IMR-90 (cell line): ENCODE measurements around the gene FBXL19. TPM values are rescaled to one million over a fixed set of nuclear protein-coding genes. Genes with fewer than 3 reads are reported as not detected.

Experiments used
- ATAC-seq: fragments of 200-7000 bp; cut with Tn5 transposase; 2 replicates; pipeline ENCODE4 v1.9.1; 2020; ENCODE audit warnings: low read depth, mild to moderate bottlenecking, moderate library complexity
- BruUV-seq: library from RNA; stranded (reverse); fragments of 400-500 nt; replicated peaks from 2 replicates; lab custom pipeline; 2021; lab: Mats Ljungman, UMichigan
- CTCF ChIA-PET: fragments of 300-600 bp; formaldehyde crosslinking; extraction: SDS; loops from one replicate; lab custom pipeline; 2021; ENCODE audit warnings: antibody characterized with exemption; lab: Yijun Ruan, JAX
- POLR2A ChIA-PET: fragments of 300-600 bp; sonication (Branson Sonifier 250); formaldehyde crosslinking; loops from one replicate; lab custom pipeline; 2022; ENCODE audit warnings: antibody characterized with exemption; ENCODE audit not compliant: unreplicated experiment; lab: Charles Lee
- DNase-seq: peaks from one replicate; pipeline ENCODE4 v3.0.0; 2013
- H2AFZ ChIP-seq: replicated peaks from 2 replicates; pipeline ENCODE3; 2013; ENCODE audit warnings: low read length, mild to moderate bottlenecking; ENCODE audit not compliant: poor library complexity
- H2AK5ac ChIP-seq: 2 replicates; pipeline ENCODE4 v1.6.1; 2013; ENCODE audit warnings: low read depth, low read length, inconsistent platforms
- H2AK9ac ChIP-seq: replicated peaks from 2 replicates; pipeline ENCODE3; 2013; ENCODE audit warnings: mild to moderate bottlenecking, low read depth, low read length, moderate library complexity; ENCODE audit not compliant: poor library complexity
- H2BK120ac ChIP-seq: 2 replicates; pipeline ENCODE4 v1.6.1; 2013; ENCODE audit warnings: low read depth, low read length, inconsistent platforms
- H2BK15ac ChIP-seq: 3 replicates; pipeline ENCODE4 v1.6.1; 2013; ENCODE audit warnings: low read depth, low read length, inconsistent platforms
- H2BK20ac ChIP-seq: 2 replicates; pipeline ENCODE4 v1.6.1; 2013; ENCODE audit warnings: low read depth, mild to moderate bottlenecking, inconsistent platforms, low read length, moderate library complexity
- H2BK5ac ChIP-seq: 2 replicates; pipeline ENCODE4 v1.6.1; 2013; ENCODE audit warnings: mild to moderate bottlenecking, low read depth, low read length, inconsistent platforms; ENCODE audit not compliant: poor library complexity, severe bottlenecking
- H3K14ac ChIP-seq: replicated peaks from 2 replicates; pipeline ENCODE4 v1.6.1; 2013; ENCODE audit warnings: low read depth, low read length, inconsistent platforms
- H3K18ac ChIP-seq: 2 replicates; pipeline ENCODE4 v1.6.1; 2013; ENCODE audit warnings: low read depth, low read length, control low read depth
- H3K23ac ChIP-seq: 2 replicates; pipeline ENCODE4 v1.6.1; 2013; ENCODE audit warnings: low read depth, low read length, inconsistent platforms
- H3K27ac ChIP-seq: 2 replicates; pipeline ENCODE4 v1.5.1; 2013; ENCODE audit warnings: mild to moderate bottlenecking, control low read depth, low read length; ENCODE audit not compliant: insufficient read depth
- H3K27me3 ChIP-seq: 2 replicates; pipeline ENCODE4 v1.6.1; 2013; ENCODE audit warnings: low read length; ENCODE audit not compliant: control insufficient read depth, insufficient read depth
- H3K36me3 ChIP-seq: 2 replicates; pipeline ENCODE4 v1.6.1; 2013; ENCODE audit warnings: low read length, mixed read lengths; ENCODE audit not compliant: control insufficient read depth, insufficient read depth
- H3K4ac ChIP-seq: 2 replicates; pipeline ENCODE4 v1.6.1; 2013; ENCODE audit warnings: low read depth, low read length, inconsistent platforms
- H3K4me1 ChIP-seq: 2 replicates; pipeline ENCODE4 v1.6.1; 2013; ENCODE audit warnings: low read length, mixed read lengths; ENCODE audit not compliant: control insufficient read depth, insufficient read depth
- H3K4me2 ChIP-seq: 2 replicates; pipeline ENCODE4 v1.6.1; 2013; ENCODE audit warnings: low read depth, mild to moderate bottlenecking, control low read depth, low read length, moderate library complexity
- H3K4me3 ChIP-seq: 2 replicates; pipeline ENCODE4 v1.5.1; 2013; ENCODE audit warnings: low read depth, mild to moderate bottlenecking, control low read depth, low read length, moderate library complexity; ENCODE audit not compliant: insufficient read depth
- H3K56ac ChIP-seq: 2 replicates; pipeline ENCODE4 v1.6.1; 2013; ENCODE audit warnings: low read length, inconsistent platforms; ENCODE audit not compliant: insufficient read depth; ENCODE audit errors: extremely low read depth
- H3K79me1 ChIP-seq, 2 experiments: 2 replicates each; pipeline ENCODE4 v1.6.1; 2013; ENCODE audit warnings: low read length in 2 of 2, inconsistent platforms in 1 of 2, low read depth in 1 of 2
- H3K9ac ChIP-seq: 2 replicates; pipeline ENCODE4 v1.6.1; 2013; ENCODE audit warnings: low read depth, low read length, control low read depth
- H3K9me1 ChIP-seq: 2 replicates; pipeline ENCODE4 v1.6.1; 2013; ENCODE audit warnings: low read length, inconsistent platforms; ENCODE audit not compliant: insufficient read depth
- H3K9me3 ChIP-seq: 2 replicates; pipeline ENCODE4 v1.6.1; 2013; ENCODE audit warnings: low read length; ENCODE audit not compliant: control insufficient read depth, insufficient read depth
- H4K20me1 ChIP-seq: 2 replicates; pipeline ENCODE4 v1.6.1; 2013; ENCODE audit warnings: low read length, inconsistent platforms; ENCODE audit not compliant: insufficient read depth
- H4K5ac ChIP-seq: 2 replicates; pipeline ENCODE4 v1.6.1; 2013; ENCODE audit warnings: mild to moderate bottlenecking, low read depth, low read length, control low read depth
- H4K8ac ChIP-seq, 2 experiments: 2 replicates each; pipeline ENCODE4 v1.6.1; 2013; ENCODE audit warnings: low read depth in 2 of 2, low read length in 2 of 2, control low read depth in 1 of 2, inconsistent platforms in 1 of 2
- H4K91ac ChIP-seq: 2 replicates; pipeline ENCODE4 v1.6.1; 2013; ENCODE audit warnings: low read depth, low read length, inconsistent platforms; ENCODE audit not compliant: insufficient read depth
- BHLHE40 ChIP-seq: fragments of 150-350 bp; IDR thresholded peaks from 2 replicates; pipeline ENCODE4 v1.6.1; 2016; ENCODE audit warnings: mild to moderate bottlenecking, low read depth, low read length
- CEBPB ChIP-seq: IDR thresholded peaks from 2 replicates; pipeline ENCODE4 v1.6.1; 2012; ENCODE audit warnings: low read depth, low read length, improper control_type of control experiment
- CHD1 ChIP-seq: IDR thresholded peaks from 2 replicates; pipeline ENCODE4 v1.6.1; 2012; ENCODE audit warnings: low read depth, low read length, improper control_type of control experiment
- CTCF ChIP-seq: conservative IDR thresholded peaks from 2 replicates; pipeline ENCODE4 v1.5.1; 2012; ENCODE audit warnings: mild to moderate bottlenecking, low read depth, low read length, improper control_type of control experiment
- ELK1 ChIP-seq: fragments of 150-350 bp; IDR thresholded peaks from 2 replicates; pipeline ENCODE4 v1.6.1; 2016; ENCODE audit warnings: low read depth, mild to moderate bottlenecking, low read length, moderate library complexity, borderline replicate concordance
- FOS ChIP-seq: fragments of 150-350 bp; IDR thresholded peaks from 2 replicates; pipeline ENCODE4 v1.6.1; 2016; ENCODE audit warnings: low read depth, low read length
- MAFK ChIP-seq: IDR thresholded peaks from 2 replicates; pipeline ENCODE4 v1.6.1; 2012; ENCODE audit warnings: low read depth, low read length, improper control_type of control experiment
- MAZ ChIP-seq: IDR thresholded peaks from 2 replicates; pipeline ENCODE4 v1.6.1; 2012; ENCODE audit warnings: low read depth, mild to moderate bottlenecking, low read length, improper control_type of control experiment, moderate library complexity, borderline replicate concordance
- MXI1 ChIP-seq: IDR thresholded peaks from 2 replicates; pipeline ENCODE4 v1.6.1; 2012; ENCODE audit warnings: low read depth, mild to moderate bottlenecking, low read length, moderate library complexity, borderline replicate concordance
- NFE2L2 ChIP-seq: fragments of 150-350 bp; IDR thresholded peaks from 2 replicates; pipeline ENCODE4 v1.6.1; 2016; ENCODE audit warnings: low read depth, mild to moderate bottlenecking, low read length
- POLR2A ChIP-seq: IDR thresholded peaks from 2 replicates; pipeline ENCODE4 v1.6.1; 2012; ENCODE audit warnings: mild to moderate bottlenecking, low read depth, low read length
- RAD21 ChIP-seq: IDR thresholded peaks from 2 replicates; pipeline ENCODE4 v1.6.1; 2012; ENCODE audit warnings: low read length, improper control_type of control experiment
- RCOR1 ChIP-seq: IDR thresholded peaks from 2 replicates; pipeline ENCODE4 v1.6.1; 2012; ENCODE audit warnings: mild to moderate bottlenecking, low read length, improper control_type of control experiment; ENCODE audit not compliant: insufficient replicate concordance
- RFX5 ChIP-seq: IDR thresholded peaks from 2 replicates; pipeline ENCODE4 v1.8.0; 2012; ENCODE audit warnings: low read depth, mild to moderate bottlenecking, low read length, moderate library complexity
- USF2 ChIP-seq: fragments of 150-350 bp; IDR thresholded peaks from 2 replicates; pipeline ENCODE4 v1.6.1; 2017; ENCODE audit warnings: mild to moderate bottlenecking, antibody characterized with exemption, low read length, low read depth
- WGBS, 2 experiments: methylation state at CpG; one replicate each; pipeline versions ENCODE4 v1.1.5 to v1.1.7; 2013; ENCODE audit warnings: missing lambda C conversion rate in 2 of 2; ENCODE audit not compliant: insufficient read length in 1 of 2; ENCODE audit errors: extremely low coverage in 2 of 2; 5-methylcytosine and 5-hydroxymethylcytosine counted together
- dilution Hi-C: fragments of 300-500 bp; cut with HindIII; formaldehyde crosslinking; loops from one replicate; pipeline ENCODE4 v1.14.3; 2018; ENCODE audit warnings: low sequenced_read_pairs; ENCODE audit not compliant: unreplicated experiment
- in situ Hi-C: fragments of 300-500 bp; cut with MboI; formaldehyde crosslinking; loops from 3 replicates; pipeline ENCODE4 v1.14.3; 2019; ENCODE audit warnings: low sequenced_read_pairs, inconsistent platforms, mixed read lengths
- intact Hi-C: fragments of 100-400 bp; cut with micrococcal nuclease; formaldehyde crosslinking; loops from 2 replicates; pipeline ENCODE4 v1.10.0; 2022
- polyA plus RNA-seq, 3 experiments: library from polyadenylated mRNA; depleted of rRNA; stranded (reverse); fragments of >200 nt; gene quantifications; 2 replicates each; pipeline ENCODE4 v1.2.3, GENCODE V29; 2012; ENCODE audit warnings: low replicate concordance in 1 of 3
- total RNA-seq: library from RNA; depleted of rRNA; stranded (reverse); fragments of >200 nt; gene quantifications from 2 replicates; pipeline ENCODE4 v1.2.3, GENCODE V29; 2012

The FBXL19 gene
- total and polyA plus RNA-seq, 2 of the 4 experiments (the other 2 are of a cell fraction): 5.0 to 13.8 TPM

DNA sequence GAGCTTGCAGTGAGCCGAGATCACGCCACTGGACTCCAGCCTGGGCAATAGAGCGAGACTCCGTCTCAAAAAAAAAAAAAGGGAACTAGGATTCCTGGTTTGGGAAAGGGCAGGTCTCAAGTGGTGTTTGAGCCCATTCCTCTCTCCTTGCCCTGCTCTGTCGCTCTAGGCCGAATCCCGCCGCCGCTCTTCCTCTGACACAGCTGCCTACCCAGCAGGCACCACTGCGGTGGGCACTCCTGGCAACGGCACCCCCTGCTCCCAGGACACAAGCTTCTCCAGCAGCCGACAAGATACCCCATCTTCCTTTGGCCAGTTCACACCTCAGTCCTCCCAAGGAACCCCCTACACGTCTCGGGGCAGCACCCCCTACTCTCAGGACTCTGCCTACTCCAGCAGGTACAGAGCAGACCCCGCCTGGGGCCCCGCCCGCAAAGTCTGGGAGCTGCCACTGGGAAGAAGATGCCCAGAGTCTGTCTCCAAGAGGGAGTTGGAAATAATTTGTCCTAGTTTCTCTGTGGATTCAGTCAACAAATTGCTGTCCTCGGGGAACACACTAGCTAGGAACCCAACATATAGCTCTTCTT, 40.6 kb downstream of the FBXL19 start:
- Histone ChIP-seq H4K5ac (no peak overlapping the region), H2BK5ac (no peak overlapping the region), H3K79me1 (peaks cover 20 to 32% of the 10 kb centered on the region in 2 experiments), H3K4me3 (no peak overlapping the region), H3K36me3 (peaks cover 69% of the 10 kb centered on the region), H2BK120ac (no peak overlapping the region), H3K9me3 (no peaks in the 10 kb centered on the region), H4K8ac (no peak overlapping the region), H3K4me2 (no peak overlapping the region), H3K27me3 (no peaks in the 10 kb centered on the region), H4K20me1 (peaks cover 11% of the 10 kb centered on the region), H3K4ac (no peak overlapping the region), H4K91ac (no peak overlapping the region), H3K4me1 (no peaks in the 10 kb centered on the region; the same call in 1 of the 2 replicates), H3K18ac (no peak overlapping the region), H3K27ac (no peak overlapping the region), H2AK9ac (no peak overlapping the region), H3K14ac (no peak overlapping the region), H3K56ac (no peak overlapping the region), H3K9me1 (no peaks in the 10 kb centered on the region), H2AFZ (no peak overlapping the region), H3K9ac (no peak overlapping the region), H2BK20ac (no peak overlapping the region), H3K23ac (no peak overlapping the region), H2AK5ac (no peak overlapping the region), H2BK15ac (no peak overlapping the region)
- no CpG with 5 or more reads among the region's 18 CpGs for WGBS, 2 experiments
- ATAC-seq (no peak), DNase-seq (no peak)
- CTCF ChIA-PET: interaction anchor here (0.6 kb wide), 1 partner anchor 905 kb away, joined by 3 read pairs; no protein-coding TSS in a partner anchor
- TF ChIP-seq BHLHE40: no peak
- TF ChIP-seq ELK1: no peak
- no peak for TF ChIP-seq USF2
- TF ChIP-seq FOS: no peak
- no peak for TF ChIP-seq CTCF
- no peak for TF ChIP-seq MAFK
- TF ChIP-seq MAZ: no peak
- no peak for TF ChIP-seq POLR2A
- no peak for TF ChIP-seq RAD21
- TF ChIP-seq CEBPB: no peak
- no peak for TF ChIP-seq RFX5
- no peak for TF ChIP-seq NFE2L2
- no peak for TF ChIP-seq RCOR1
- no peak for TF ChIP-seq CHD1
- no peak for TF ChIP-seq MXI1
- no TSS peak for BruUV-seq
- in situ Hi-C loops (no loop called here), intact Hi-C loops (no loop called here), dilution Hi-C loops (no loop called here)
- POLR2A ChIA-PET: no interaction called here
